ENCODE results near the gene ITSN1.

ITSN1 gene

GRCh38 chr21:33932731-33933130 lies 290.4 kb downstream of the ITSN1 start:
- no peak for DNase-seq (ENCODE audit: low read depth)

- no peak for DNase-seq (ENCODE audit: low read depth)
These were observed 294.2 kb downstream of the ITSN1 start for GRCh38 chr21:33936301-33937038.

- DNase-seq (ENCODE audit: low read depth), result no peak
These were observed 294.8 kb downstream of the ITSN1 start for GRCh38 chr21:33937146-33937545.

- DNase-seq (ENCODE audit: low read depth), result no peak
These were observed 295.6 kb downstream of the ITSN1 start for GRCh38 chr21:33937931-33938339.

- DNase-seq (ENCODE audit: low read depth), result no peak
These were observed 296.1 kb downstream of the ITSN1 start for GRCh38 chr21:33938381-33938780.

GRCh38 chr21:33939226-33939625 lies 296.9 kb downstream of the ITSN1 start:
- no peak for DNase-seq (ENCODE audit: low read depth)

GRCh38 chr21:33940164-33940880 lies 298.0 kb downstream of the ITSN1 start:
- no peak for DNase-seq (ENCODE audit: low read depth)

GRCh38 chr21:33940881-33941245 lies 298.6 kb downstream of the ITSN1 start:
- no peak for DNase-seq (ENCODE audit: low read depth)

GRCh38 chr21:33942426-33942825 lies 300.1 kb downstream of the ITSN1 start:
- DNase-seq (ENCODE audit: low read depth), result no peak

- no peak for DNase-seq (ENCODE audit: low read depth)
These were observed 301.0 kb downstream of the ITSN1 start for GRCh38 chr21:33943293-33943692.

- DNase-seq (ENCODE audit: low read depth), result no peak
These were observed 302.0 kb downstream of the ITSN1 start for GRCh38 chr21:33944185-33944763.

GRCh38 chr21:33945652-33946270 lies 303.5 kb downstream of the ITSN1 start:
- no peak for DNase-seq (ENCODE audit: low read depth)

GRCh38 chr21:33947451-33948095 lies 305.3 kb downstream of the ITSN1 start:
- DNase-seq (ENCODE audit: low read depth), result peak; percentile 67

GRCh38 chr21:33948096-33948950 lies 306.0 kb downstream of the ITSN1 start:
- peak; percentile 62 for DNase-seq (ENCODE audit: low read depth)

GRCh38 chr21:33948951-33949444 lies 306.7 kb downstream of the ITSN1 start:
- no peak for DNase-seq (ENCODE audit: low read depth)
